SK-N-SH treated with all-trans-retinoic acid at 6 μM for 48 hours (cell line): ENCODE measurements around the gene GABRE.

Experiments
- ATAC-seq: fragments of 200-7000 bp; cut with Tn5 transposase; 3 replicates; pipeline ENCODE4 v1.9.1; 2020; ENCODE audit warnings: mild to moderate bottlenecking, moderate library complexity
- ARNTL ChIP-seq: fragments of 450-650 bp; formaldehyde crosslinking; IDR thresholded peaks from 2 replicates; pipeline ENCODE4 v1.5.0; 2020; ENCODE audit warnings: low read depth, mild to moderate bottlenecking, moderate library complexity, borderline replicate concordance
- BACH2 ChIP-seq: fragments of 250-450 bp; sonication (Bioruptor Pico); IDR thresholded peaks from 2 replicates; pipeline ENCODE4 v1.9.0; 2021; ENCODE audit warnings: mild to moderate bottlenecking, borderline replicate concordance
- CSDC2 ChIP-seq: fragments of 250-450 bp; sonication (Bioruptor Pico); IDR thresholded peaks from 2 replicates; pipeline ENCODE4 v1.5.0; 2020; ENCODE audit warnings: mild to moderate bottlenecking, moderate library complexity
- ESRRG ChIP-seq: fragments of 250-450 bp; sonication (Bioruptor Pico); IDR thresholded peaks from 2 replicates; pipeline ENCODE4 v1.6.1; 2021; ENCODE audit warnings: mild to moderate bottlenecking
- GLIS3 ChIP-seq: fragments of 250-450 bp; sonication (Bioruptor Pico); IDR thresholded peaks from 2 replicates; pipeline ENCODE4 v1.5.0; 2020; ENCODE audit warnings: mild to moderate bottlenecking, moderate library complexity
- ISL1 ChIP-seq: fragments of 250-450 bp; sonication (Bioruptor Pico); IDR thresholded peaks from 2 replicates; pipeline ENCODE4 v2.1.2; 2022; ENCODE audit warnings: mild to moderate bottlenecking, moderate library complexity
- OSR1 ChIP-seq: fragments of 250-450 bp; sonication (Bioruptor Pico); IDR thresholded peaks from 2 replicates; pipeline ENCODE4 v1.8.0; 2022; ENCODE audit warnings: moderate library complexity, mild to moderate bottlenecking, inconsistent platforms
- PPARA ChIP-seq: fragments of 250-450 bp; sonication (Bioruptor Pico); IDR thresholded peaks from 2 replicates; pipeline ENCODE4 v1.5.0; 2020; ENCODE audit warnings: mild to moderate bottlenecking, borderline replicate concordance
- SNAI2 ChIP-seq: fragments of 250-450 bp; sonication (Bioruptor Pico); IDR thresholded peaks from 2 replicates; pipeline ENCODE4 v1.5.0; 2020; ENCODE audit warnings: mild to moderate bottlenecking, moderate library complexity
- TCF4 ChIP-seq: fragments of 250-450 bp; sonication (Bioruptor Pico); IDR thresholded peaks from 2 replicates; pipeline ENCODE4 v1.8.0; 2021; ENCODE audit warnings: mild to moderate bottlenecking, moderate library complexity, borderline replicate concordance
- TOX ChIP-seq: fragments of 250-450 bp; sonication (Bioruptor Pico); IDR thresholded peaks from 2 replicates; pipeline ENCODE4 v1.8.0; 2021; ENCODE audit warnings: mild to moderate bottlenecking, moderate library complexity, borderline replicate concordance
- ZFP3 ChIP-seq: fragments of 250-450 bp; sonication (Bioruptor Pico); IDR thresholded peaks from 2 replicates; pipeline ENCODE4 v1.5.0; 2020; ENCODE audit warnings: mild to moderate bottlenecking, moderate library complexity
- ZFP30 ChIP-seq: fragments of 450-650 bp; formaldehyde crosslinking; IDR thresholded peaks from 2 replicates; pipeline ENCODE4 v1.5.0; 2022; ENCODE audit warnings: mild to moderate bottlenecking, moderate library complexity
- ZNF70 ChIP-seq: fragments of 450-650 bp; formaldehyde crosslinking; IDR thresholded peaks from 2 replicates; pipeline ENCODE4 v1.5.0; 2020; ENCODE audit warnings: mild to moderate bottlenecking, moderate library complexity
- TF ChIP-seq, protein P1 (sequence below): fragments of 250-450 bp; sonication (Bioruptor Pico); IDR thresholded peaks from 2 replicates; pipeline ENCODE4 v1.5.1; 2021; ENCODE audit warnings: mild to moderate bottlenecking, moderate library complexity
- TF ChIP-seq, protein P2 (sequence below): fragments of 250-450 bp; sonication (Bioruptor Pico); IDR thresholded peaks from 2 replicates; pipeline ENCODE4 v1.8.0; 2021; ENCODE audit warnings: low read depth, mild to moderate bottlenecking, moderate library complexity, borderline replicate concordance
- TF ChIP-seq, protein P3 (sequence below): fragments of 250-450 bp; sonication (Bioruptor Pico); IDR thresholded peaks from 2 replicates; pipeline ENCODE4 v1.5.0; 2020; ENCODE audit warnings: mild to moderate bottlenecking, moderate library complexity

The GABRE gene

GRCh38 chrX:151996347-151996746, 21.9 kb upstream of the GABRE start (continued):
- no peak for TF ChIP-seq ZNF70 (CRISPR knock-in tag)
- no peak for TF ChIP-seq CSDC2 (CRISPR knock-in tag)
- TF ChIP-seq ARNTL (CRISPR knock-in tag) = no peak
- no peak for TF ChIP-seq GLIS3
- TF ChIP-seq, protein P1, sequence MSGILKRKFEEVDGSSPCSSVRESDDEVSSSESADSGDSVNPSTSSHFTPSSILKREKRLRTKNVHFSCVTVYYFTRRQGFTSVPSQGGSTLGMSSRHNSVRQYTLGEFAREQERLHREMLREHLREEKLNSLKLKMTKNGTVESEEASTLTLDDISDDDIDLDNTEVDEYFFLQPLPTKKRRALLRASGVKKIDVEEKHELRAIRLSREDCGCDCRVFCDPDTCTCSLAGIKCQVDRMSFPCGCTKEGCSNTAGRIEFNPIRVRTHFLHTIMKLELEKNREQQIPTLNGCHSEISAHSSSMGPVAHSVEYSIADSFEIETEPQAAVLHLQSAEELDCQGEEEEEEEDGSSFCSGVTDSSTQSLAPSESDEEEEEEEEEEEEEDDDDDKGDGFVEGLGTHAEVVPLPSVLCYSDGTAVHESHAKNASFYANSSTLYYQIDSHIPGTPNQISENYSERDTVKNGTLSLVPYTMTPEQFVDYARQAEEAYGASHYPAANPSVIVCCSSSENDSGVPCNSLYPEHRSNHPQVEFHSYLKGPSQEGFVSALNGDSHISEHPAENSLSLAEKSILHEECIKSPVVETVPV (CRISPR knock-in tag) = no peak
- TF ChIP-seq TCF4 (CRISPR knock-in tag) = no peak
- no peak for TF ChIP-seq ISL1 (CRISPR knock-in tag)
- no peak for TF ChIP-seq OSR1 (CRISPR knock-in tag)

GRCh38 chrX:151994476-151994875, 20.0 kb upstream of the GABRE start:
- TF ChIP-seq, protein P1 (CRISPR knock-in tag) = no peak
- TF ChIP-seq ARNTL (CRISPR knock-in tag) (no peak), SNAI2 (CRISPR knock-in tag) (no peak), ISL1 (CRISPR knock-in tag) (no peak), TOX (CRISPR knock-in tag) (no peak)
- no peak for ATAC-seq

DNA sequence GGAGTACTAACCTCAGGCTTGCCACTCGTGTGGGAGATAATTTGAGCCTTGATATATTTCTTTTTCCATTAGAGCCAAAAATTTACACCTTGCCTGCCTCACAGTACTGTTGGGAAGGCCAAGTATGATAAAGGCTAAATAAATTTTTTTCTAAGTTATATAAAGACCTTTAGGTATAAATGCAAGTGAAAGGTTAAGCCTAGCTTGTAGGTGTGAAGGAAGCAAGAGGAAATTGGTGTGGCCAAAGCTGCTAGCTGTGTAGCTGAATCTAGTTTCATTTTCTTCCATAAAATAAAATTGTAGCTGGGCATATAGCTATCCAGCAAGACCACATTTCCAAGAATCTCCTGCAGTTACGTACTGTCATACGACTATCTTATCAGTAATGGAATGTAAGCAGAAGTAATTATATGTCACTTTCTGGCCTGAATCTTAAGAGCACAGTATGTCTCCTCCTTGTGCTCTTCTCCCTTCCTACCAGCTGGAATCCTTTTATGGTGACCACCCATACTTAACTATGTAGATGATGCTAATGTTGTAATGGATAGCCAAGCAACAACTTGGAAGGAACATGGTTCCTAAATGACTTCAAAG, 14.3 kb upstream of the GABRE start:
- TF ChIP-seq, protein P2, sequence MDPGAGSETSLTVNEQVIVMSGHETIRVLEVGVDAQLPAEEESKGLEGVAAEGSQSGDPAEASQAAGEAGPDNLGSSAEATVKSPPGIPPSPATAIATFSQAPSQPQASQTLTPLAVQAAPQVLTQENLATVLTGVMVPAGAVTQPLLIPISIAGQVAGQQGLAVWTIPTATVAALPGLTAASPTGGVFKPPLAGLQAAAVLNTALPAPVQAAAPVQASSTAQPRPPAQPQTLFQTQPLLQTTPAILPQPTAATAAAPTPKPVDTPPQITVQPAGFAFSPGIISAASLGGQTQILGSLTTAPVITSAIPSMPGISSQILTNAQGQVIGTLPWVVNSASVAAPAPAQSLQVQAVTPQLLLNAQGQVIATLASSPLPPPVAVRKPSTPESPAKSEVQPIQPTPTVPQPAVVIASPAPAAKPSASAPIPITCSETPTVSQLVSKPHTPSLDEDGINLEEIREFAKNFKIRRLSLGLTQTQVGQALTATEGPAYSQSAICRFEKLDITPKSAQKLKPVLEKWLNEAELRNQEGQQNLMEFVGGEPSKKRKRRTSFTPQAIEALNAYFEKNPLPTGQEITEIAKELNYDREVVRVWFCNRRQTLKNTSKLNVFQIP = no peak
- TF ChIP-seq ZNF70 (CRISPR knock-in tag) (no peak), TCF4 (CRISPR knock-in tag) (no peak), CSDC2 (CRISPR knock-in tag) (no peak), TOX (CRISPR knock-in tag) (no peak), ZFP30 (CRISPR knock-in tag) (no peak), ISL1 (CRISPR knock-in tag) (no peak), ZFP3 (no peak), BACH2 (no peak), ESRRG (CRISPR knock-in tag) (no peak), ARNTL (CRISPR knock-in tag) (no peak), PPARA (CRISPR knock-in tag) (no peak)
- TF ChIP-seq, protein P1 (CRISPR knock-in tag) = no peak
- TF ChIP-seq, protein P3, sequence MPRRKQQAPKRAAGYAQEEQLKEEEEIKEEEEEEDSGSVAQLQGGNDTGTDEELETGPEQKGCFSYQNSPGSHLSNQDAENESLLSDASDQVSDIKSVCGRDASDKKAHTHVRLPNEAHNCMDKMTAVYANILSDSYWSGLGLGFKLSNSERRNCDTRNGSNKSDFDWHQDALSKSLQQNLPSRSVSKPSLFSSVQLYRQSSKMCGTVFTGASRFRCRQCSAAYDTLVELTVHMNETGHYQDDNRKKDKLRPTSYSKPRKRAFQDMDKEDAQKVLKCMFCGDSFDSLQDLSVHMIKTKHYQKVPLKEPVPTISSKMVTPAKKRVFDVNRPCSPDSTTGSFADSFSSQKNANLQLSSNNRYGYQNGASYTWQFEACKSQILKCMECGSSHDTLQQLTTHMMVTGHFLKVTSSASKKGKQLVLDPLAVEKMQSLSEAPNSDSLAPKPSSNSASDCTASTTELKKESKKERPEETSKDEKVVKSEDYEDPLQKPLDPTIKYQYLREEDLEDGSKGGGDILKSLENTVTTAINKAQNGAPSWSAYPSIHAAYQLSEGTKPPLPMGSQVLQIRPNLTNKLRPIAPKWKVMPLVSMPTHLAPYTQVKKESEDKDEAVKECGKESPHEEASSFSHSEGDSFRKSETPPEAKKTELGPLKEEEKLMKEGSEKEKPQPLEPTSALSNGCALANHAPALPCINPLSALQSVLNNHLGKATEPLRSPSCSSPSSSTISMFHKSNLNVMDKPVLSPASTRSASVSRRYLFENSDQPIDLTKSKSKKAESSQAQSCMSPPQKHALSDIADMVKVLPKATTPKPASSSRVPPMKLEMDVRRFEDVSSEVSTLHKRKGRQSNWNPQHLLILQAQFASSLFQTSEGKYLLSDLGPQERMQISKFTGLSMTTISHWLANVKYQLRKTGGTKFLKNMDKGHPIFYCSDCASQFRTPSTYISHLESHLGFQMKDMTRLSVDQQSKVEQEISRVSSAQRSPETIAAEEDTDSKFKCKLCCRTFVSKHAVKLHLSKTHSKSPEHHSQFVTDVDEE (CRISPR knock-in tag) = no peak
- ATAC-seq = no peak

- TF ChIP-seq CSDC2 (CRISPR knock-in tag) = no peak
- no peak for TF ChIP-seq BACH2
- no peak for TF ChIP-seq GLIS3
- no peak for TF ChIP-seq TCF4 (CRISPR knock-in tag)
- no peak for TF ChIP-seq ZFP30 (CRISPR knock-in tag)
- TF ChIP-seq ARNTL (CRISPR knock-in tag) = no peak
- ATAC-seq = no peak
These were observed 12.6 kb upstream of the GABRE start for GRCh38 chrX:151987108-151987507.
